B cell (primary cell): ENCODE results near the gene ANKRD40CL.

ENCODE experiments used
- EZH2 ChIP-seq: IDR thresholded peaks from 2 replicates; pipeline ENCODE4 v1.6.1; 2012; ENCODE audit warnings: borderline replicate concordance, low read depth, mild to moderate bottlenecking, moderate library complexity, low read length; ENCODE audit not compliant: insufficient read depth, poor library complexity, severe bottlenecking
- TF ChIP-seq, protein P1 (sequence below): fragments of 200-600 bp; IDR thresholded peaks from one replicate; pipeline ENCODE4 v1.8.0; 2022; ENCODE audit warnings: antibody characterized with exemption, mild to moderate bottlenecking

DNA sequence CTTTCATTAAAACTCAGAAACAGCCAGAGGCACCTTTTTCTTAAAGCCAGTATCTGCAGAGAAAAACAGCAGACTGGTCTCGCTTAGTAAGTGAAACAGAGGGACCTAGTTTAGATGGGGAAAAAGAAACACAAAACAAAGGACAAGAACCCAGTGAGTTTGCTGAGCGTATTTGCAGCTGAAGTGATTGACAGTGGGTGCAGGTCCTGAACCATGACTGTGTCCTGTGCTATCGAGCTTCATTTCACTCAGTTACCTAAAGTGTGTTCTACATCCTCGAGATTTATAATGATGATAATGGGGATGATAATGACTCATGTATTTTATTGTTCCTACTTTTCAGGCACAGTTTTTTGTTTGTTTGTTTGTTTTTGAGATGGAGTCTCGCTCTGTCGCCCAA is 36.4 kb upstream of the ANKRD40CL start:
- TF ChIP-seq EZH2, result no peak
- TF ChIP-seq, protein P1, sequence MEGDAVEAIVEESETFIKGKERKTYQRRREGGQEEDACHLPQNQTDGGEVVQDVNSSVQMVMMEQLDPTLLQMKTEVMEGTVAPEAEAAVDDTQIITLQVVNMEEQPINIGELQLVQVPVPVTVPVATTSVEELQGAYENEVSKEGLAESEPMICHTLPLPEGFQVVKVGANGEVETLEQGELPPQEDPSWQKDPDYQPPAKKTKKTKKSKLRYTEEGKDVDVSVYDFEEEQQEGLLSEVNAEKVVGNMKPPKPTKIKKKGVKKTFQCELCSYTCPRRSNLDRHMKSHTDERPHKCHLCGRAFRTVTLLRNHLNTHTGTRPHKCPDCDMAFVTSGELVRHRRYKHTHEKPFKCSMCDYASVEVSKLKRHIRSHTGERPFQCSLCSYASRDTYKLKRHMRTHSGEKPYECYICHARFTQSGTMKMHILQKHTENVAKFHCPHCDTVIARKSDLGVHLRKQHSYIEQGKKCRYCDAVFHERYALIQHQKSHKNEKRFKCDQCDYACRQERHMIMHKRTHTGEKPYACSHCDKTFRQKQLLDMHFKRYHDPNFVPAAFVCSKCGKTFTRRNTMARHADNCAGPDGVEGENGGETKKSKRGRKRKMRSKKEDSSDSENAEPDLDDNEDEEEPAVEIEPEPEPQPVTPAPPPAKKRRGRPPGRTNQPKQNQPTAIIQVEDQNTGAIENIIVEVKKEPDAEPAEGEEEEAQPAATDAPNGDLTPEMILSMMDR, result no peak
